ENCODE measurements around the gene MGRN1.

DNA sequence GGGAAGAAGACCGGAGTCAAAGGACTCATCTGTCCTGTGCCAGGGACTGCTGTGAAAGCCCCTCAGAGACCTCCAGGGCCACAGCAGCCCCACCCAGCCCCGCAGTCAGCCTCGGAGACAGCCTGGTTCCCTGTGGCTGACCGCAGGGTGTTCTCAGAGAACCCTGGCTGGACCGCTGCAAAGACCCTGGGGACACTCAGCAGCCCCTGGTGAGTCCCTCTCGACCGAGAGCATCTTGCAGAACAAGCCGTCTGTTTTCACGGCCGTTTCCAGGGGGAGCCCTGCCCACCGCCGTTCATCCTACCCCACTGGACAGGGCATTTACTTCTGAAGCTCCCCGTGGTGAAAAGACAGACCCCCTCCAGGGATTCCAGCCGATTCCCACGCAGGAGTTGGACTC is 20.2 kb upstream of the MGRN1 start:
- TF ChIP-seq, protein P1, sequence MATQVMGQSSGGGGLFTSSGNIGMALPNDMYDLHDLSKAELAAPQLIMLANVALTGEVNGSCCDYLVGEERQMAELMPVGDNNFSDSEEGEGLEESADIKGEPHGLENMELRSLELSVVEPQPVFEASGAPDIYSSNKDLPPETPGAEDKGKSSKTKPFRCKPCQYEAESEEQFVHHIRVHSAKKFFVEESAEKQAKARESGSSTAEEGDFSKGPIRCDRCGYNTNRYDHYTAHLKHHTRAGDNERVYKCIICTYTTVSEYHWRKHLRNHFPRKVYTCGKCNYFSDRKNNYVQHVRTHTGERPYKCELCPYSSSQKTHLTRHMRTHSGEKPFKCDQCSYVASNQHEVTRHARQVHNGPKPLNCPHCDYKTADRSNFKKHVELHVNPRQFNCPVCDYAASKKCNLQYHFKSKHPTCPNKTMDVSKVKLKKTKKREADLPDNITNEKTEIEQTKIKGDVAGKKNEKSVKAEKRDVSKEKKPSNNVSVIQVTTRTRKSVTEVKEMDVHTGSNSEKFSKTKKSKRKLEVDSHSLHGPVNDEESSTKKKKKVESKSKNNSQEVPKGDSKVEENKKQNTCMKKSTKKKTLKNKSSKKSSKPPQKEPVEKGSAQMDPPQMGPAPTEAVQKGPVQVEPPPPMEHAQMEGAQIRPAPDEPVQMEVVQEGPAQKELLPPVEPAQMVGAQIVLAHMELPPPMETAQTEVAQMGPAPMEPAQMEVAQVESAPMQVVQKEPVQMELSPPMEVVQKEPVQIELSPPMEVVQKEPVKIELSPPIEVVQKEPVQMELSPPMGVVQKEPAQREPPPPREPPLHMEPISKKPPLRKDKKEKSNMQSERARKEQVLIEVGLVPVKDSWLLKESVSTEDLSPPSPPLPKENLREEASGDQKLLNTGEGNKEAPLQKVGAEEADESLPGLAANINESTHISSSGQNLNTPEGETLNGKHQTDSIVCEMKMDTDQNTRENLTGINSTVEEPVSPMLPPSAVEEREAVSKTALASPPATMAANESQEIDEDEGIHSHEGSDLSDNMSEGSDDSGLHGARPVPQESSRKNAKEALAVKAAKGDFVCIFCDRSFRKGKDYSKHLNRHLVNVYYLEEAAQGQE (IDR thresholded peaks at IDR 0.05; ENCODE audit: insufficient read depth in 1 of 2, low read depth in 2 of 2, low read length in 2 of 2) = no peak
- no peak for TF ChIP-seq POLR2AphosphoS5 (IDR thresholded peaks at IDR 0.05; ENCODE audit: low read depth, low read length)
- TF ChIP-seq TAF1 (IDR thresholded peaks at IDR 0.05; ENCODE audit: borderline replicate concordance, insufficient read depth, low read length) = no peak
